ENCODE results near the gene LIMCH1.

GRCh38 chr4:41611124-41611838, 73.3 kb downstream of the LIMCH1 start:
- TF ChIP-seq POLR2AphosphoS5 (IDR thresholded peaks at IDR 0.05; ENCODE audit: low read depth, low read length) (no peak), FOXM1 (IDR thresholded peaks at IDR 0.05; ENCODE audit: low read depth) (no peak), CTCF (IDR thresholded peaks at IDR 0.05) (no peak), EP300 (IDR thresholded peaks at IDR 0.05; ENCODE audit: borderline replicate concordance in 1 of 2, low read depth in 1 of 2, low read length in 1 of 2) (no peak), SMC3 (IDR thresholded peaks at IDR 0.05; ENCODE audit: low read depth, low read length) (no peak), JUND (IDR thresholded peaks at IDR 0.05) (no peak), SIN3A (IDR thresholded peaks at IDR 0.05; ENCODE audit: borderline replicate concordance, low read depth, low read length) (no peak), EZH2phosphoT487 (IDR thresholded peaks at IDR 0.05; ENCODE audit: borderline replicate concordance, low read depth) (no peak), TEAD4 (IDR thresholded peaks at IDR 0.05; ENCODE audit: borderline replicate concordance, insufficient read depth) (no peak), MXI1 (IDR thresholded peaks at IDR 0.05; ENCODE audit: low read depth, low read length) (no peak), NFIC (IDR thresholded peaks at IDR 0.05; ENCODE audit: borderline replicate concordance) (no peak)
- TF ChIP-seq, protein P1, sequence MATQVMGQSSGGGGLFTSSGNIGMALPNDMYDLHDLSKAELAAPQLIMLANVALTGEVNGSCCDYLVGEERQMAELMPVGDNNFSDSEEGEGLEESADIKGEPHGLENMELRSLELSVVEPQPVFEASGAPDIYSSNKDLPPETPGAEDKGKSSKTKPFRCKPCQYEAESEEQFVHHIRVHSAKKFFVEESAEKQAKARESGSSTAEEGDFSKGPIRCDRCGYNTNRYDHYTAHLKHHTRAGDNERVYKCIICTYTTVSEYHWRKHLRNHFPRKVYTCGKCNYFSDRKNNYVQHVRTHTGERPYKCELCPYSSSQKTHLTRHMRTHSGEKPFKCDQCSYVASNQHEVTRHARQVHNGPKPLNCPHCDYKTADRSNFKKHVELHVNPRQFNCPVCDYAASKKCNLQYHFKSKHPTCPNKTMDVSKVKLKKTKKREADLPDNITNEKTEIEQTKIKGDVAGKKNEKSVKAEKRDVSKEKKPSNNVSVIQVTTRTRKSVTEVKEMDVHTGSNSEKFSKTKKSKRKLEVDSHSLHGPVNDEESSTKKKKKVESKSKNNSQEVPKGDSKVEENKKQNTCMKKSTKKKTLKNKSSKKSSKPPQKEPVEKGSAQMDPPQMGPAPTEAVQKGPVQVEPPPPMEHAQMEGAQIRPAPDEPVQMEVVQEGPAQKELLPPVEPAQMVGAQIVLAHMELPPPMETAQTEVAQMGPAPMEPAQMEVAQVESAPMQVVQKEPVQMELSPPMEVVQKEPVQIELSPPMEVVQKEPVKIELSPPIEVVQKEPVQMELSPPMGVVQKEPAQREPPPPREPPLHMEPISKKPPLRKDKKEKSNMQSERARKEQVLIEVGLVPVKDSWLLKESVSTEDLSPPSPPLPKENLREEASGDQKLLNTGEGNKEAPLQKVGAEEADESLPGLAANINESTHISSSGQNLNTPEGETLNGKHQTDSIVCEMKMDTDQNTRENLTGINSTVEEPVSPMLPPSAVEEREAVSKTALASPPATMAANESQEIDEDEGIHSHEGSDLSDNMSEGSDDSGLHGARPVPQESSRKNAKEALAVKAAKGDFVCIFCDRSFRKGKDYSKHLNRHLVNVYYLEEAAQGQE (IDR thresholded peaks at IDR 0.05; ENCODE audit: low read depth, low read length): no peak
